Measurements from ENCODE around the gene ZNF860. TPM values are rescaled to one million over a fixed set of nuclear protein-coding genes. Genes with fewer than 3 reads are reported as not detected.

Gene ZNF860
- total RNA-seq, 2 experiments from 2014 or later, result 20.3 to 22.2 TPM

DNA sequence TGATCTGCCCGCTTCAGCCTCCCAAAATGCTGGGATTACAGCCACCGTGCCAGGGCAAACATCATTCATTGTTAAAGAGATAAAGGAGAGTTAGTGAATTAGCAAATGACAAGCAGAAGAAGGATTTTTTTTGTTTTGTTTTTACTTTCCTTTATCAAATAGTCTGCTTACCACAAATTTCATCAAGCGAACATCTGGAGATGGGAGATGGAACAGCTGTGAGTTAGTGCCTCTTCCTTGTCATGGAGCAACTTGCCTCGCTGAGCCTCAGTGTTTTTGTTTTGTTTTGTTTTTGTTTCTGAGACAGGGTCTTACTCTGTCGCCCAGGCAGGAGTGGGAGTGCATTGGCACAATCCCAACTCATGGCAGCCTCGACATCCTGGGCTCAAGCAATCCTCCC, 15.9 kb downstream of the ZNF860 start:
- TF ChIP-seq, protein P1, sequence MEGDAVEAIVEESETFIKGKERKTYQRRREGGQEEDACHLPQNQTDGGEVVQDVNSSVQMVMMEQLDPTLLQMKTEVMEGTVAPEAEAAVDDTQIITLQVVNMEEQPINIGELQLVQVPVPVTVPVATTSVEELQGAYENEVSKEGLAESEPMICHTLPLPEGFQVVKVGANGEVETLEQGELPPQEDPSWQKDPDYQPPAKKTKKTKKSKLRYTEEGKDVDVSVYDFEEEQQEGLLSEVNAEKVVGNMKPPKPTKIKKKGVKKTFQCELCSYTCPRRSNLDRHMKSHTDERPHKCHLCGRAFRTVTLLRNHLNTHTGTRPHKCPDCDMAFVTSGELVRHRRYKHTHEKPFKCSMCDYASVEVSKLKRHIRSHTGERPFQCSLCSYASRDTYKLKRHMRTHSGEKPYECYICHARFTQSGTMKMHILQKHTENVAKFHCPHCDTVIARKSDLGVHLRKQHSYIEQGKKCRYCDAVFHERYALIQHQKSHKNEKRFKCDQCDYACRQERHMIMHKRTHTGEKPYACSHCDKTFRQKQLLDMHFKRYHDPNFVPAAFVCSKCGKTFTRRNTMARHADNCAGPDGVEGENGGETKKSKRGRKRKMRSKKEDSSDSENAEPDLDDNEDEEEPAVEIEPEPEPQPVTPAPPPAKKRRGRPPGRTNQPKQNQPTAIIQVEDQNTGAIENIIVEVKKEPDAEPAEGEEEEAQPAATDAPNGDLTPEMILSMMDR (conservative IDR thresholded peaks at IDR 0.05; ENCODE audit: low read length), result no peak
- TF ChIP-seq EZH2phosphoT487 (IDR thresholded peaks at IDR 0.05; ENCODE audit: borderline replicate concordance, low read depth, low read length), result no peak
- Histone ChIP-seq H4K20me1 (ENCODE audit: insufficient read depth, low read length) (no peaks in the 10 kb centered on the region), H3K36me3 (ENCODE audit: insufficient read depth, low read length) (peaks cover 57% of the 10 kb centered on the region), H3K4me2 (ENCODE audit: low read length) (no peak overlapping the region), H3K27ac (ENCODE audit: low read depth, low read length, poor library complexity, severe bottlenecking) (no peak overlapping the region), H3K79me2 (ENCODE audit: insufficient read depth, low read depth, low read length) (no peaks in the 10 kb centered on the region), H3K9me3 (ENCODE audit: low read length) (peaks cover 33% of the 10 kb centered on the region), H3K4me3 (ENCODE audit: low read depth, low read length, poor library complexity, severe bottlenecking) (no peak overlapping the region), H3K9me2 (ENCODE audit: insufficient read depth, low read length) (no peaks in the 10 kb centered on the region), H3K4me1 (ENCODE audit: insufficient read depth, low read length, poor library complexity, severe bottlenecking) (peaks cover 33% of the 10 kb centered on the region), H2AFZ (ENCODE audit: low read length) (no peak overlapping the region)
- POLR2A ChIA-PET, result no interaction called here
- CTCF ChIA-PET (ENCODE audit: unreplicated experiment), result no interaction called here
- no TSS peak for BruUV-seq (replicated peaks)
- intact Hi-C loops (cut with micrococcal nuclease; ENCODE audit: unreplicated experiment), result no loop called here
- no peak for DNase-seq (ENCODE audit: low spot score)

DNA sequence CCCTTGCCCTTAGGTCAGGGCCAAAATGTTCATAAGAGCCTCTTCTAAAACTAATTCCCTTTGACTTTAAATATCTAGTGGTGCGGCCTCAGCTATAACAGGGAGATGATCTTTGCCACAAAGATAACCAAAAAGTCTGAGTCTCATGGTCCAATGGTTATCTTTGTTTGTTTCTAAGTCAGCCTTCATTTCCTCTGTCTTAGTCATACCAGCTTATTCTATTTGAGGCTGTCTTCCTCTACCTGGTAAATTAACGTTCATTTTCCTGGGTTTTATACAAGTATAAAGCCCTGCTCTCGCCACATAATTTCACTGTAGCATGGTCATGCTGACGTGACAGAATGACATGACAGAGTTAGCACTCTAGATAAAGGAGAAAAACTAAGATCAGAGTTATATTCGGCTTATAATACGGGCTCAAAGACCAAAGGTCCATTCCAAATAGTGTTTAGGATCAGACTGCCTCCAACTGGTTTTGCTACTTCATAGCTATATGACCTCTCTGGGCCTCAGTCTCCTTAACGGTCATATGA, 18.4 kb downstream of the ZNF860 start:
- Histone ChIP-seq H3K9me3 (ENCODE audit: low read length) (peaks cover 13% of the 10 kb centered on the region; the same call in 1 of the 2 replicates), H3K9me2 (ENCODE audit: insufficient read depth, low read length) (no peaks in the 10 kb centered on the region), H3K79me2 (ENCODE audit: insufficient read depth, low read depth, low read length) (no peaks in the 10 kb centered on the region), H3K36me3 (ENCODE audit: insufficient read depth, low read length) (peaks cover 35% of the 10 kb centered on the region), H3K27ac (ENCODE audit: low read depth, low read length, poor library complexity, severe bottlenecking) (peak overlapping the region; percentile 69), H3K4me2 (ENCODE audit: low read length) (peak overlapping the region; percentile 45), H3K4me3 (ENCODE audit: low read depth, low read length, poor library complexity, severe bottlenecking) (peak overlapping the region; percentile 14), H2AFZ (ENCODE audit: low read length) (peak overlapping the region; percentile 44), H3K4me1 (ENCODE audit: insufficient read depth, low read length, poor library complexity, severe bottlenecking) (peaks cover 53% of the 10 kb centered on the region), H4K20me1 (ENCODE audit: insufficient read depth, low read length) (no peaks in the 10 kb centered on the region)
- intact Hi-C loops (cut with micrococcal nuclease; ENCODE audit: unreplicated experiment), result no loop called here
- DNase-seq (ENCODE audit: low spot score), result peak; percentile 51
- ChIA-PET CTCF (ENCODE audit: unreplicated experiment) (no interaction called here), POLR2A (interaction anchor here (1.1 to 1.5 kb wide), 5 partner anchors 9 to 73 kb away, joined by 3 to 6 read pairs (median 4); no protein-coding TSS in a partner anchor)
- TF ChIP-seq EZH2phosphoT487 (IDR thresholded peaks at IDR 0.05; ENCODE audit: borderline replicate concordance, low read depth, low read length), result no peak
- TF ChIP-seq, protein P1 (conservative IDR thresholded peaks at IDR 0.05; ENCODE audit: low read length), result no peak
- BruUV-seq (replicated peaks), result no TSS peak

DNA sequence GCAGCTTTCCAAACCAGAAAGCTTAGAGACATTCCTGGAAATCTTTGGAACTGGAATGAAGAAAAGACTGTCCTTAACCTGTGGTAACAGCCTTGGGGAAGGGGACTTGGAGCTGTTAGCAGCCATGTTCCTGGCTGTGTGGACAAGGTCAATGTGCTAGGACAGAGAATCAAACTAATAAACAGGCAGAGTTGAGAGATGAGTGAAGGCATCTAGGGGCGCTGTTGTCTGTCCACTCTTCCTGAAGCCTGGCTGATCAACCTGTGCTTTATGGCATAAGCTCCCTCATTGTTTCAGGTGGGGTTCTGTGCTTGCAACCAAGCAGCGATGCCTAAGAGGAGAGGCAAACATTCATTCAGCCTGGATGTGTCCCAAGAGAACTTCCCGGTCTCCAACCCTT, 19.3 kb downstream of the ZNF860 start:
- intact Hi-C loops (cut with micrococcal nuclease; ENCODE audit: unreplicated experiment), result no loop called here
- H3K4me2 ChIP-seq (ENCODE audit: low read length), result no peak overlapping the region
- peaks cover 10% of the 10 kb centered on the region; the same call in 1 of the 2 replicates for H3K9me3 ChIP-seq (ENCODE audit: low read length)
- no peak for DNase-seq (ENCODE audit: low spot score)
- H3K79me2 ChIP-seq (ENCODE audit: insufficient read depth, low read depth, low read length), result no peaks in the 10 kb centered on the region
- H3K36me3 ChIP-seq (ENCODE audit: insufficient read depth, low read length), result peaks cover 33% of the 10 kb centered on the region
- TF ChIP-seq EZH2phosphoT487 (IDR thresholded peaks at IDR 0.05; ENCODE audit: borderline replicate concordance, low read depth, low read length), result no peak
- TF ChIP-seq, protein P1 (conservative IDR thresholded peaks at IDR 0.05; ENCODE audit: low read length), result no peak
- H3K4me3 ChIP-seq (ENCODE audit: low read depth, low read length, poor library complexity, severe bottlenecking), result no peak overlapping the region
- no peaks in the 10 kb centered on the region for H4K20me1 ChIP-seq (ENCODE audit: insufficient read depth, low read length)
- no peaks in the 10 kb centered on the region for H3K9me2 ChIP-seq (ENCODE audit: insufficient read depth, low read length)
- no peak overlapping the region for H2AFZ ChIP-seq (ENCODE audit: low read length)
- ChIA-PET POLR2A (interaction anchor here (0.8 to 1.5 kb wide), 6 partner anchors 9 to 74 kb away, joined by 3 to 6 read pairs (median 3); no protein-coding TSS in a partner anchor), CTCF (ENCODE audit: unreplicated experiment) (no interaction called here)
- BruUV-seq (replicated peaks), result no TSS peak
- H3K27ac ChIP-seq (ENCODE audit: low read depth, low read length, poor library complexity, severe bottlenecking), result peak overlapping the region; percentile 69
- H3K4me1 ChIP-seq (ENCODE audit: insufficient read depth, low read length, poor library complexity, severe bottlenecking), result peaks cover 53% of the 10 kb centered on the region

Data from OCI-LY7 (cell line).